GM13977 (cell line): ENCODE data around the gene SYT1.

Experiments used
- DNase-seq: peaks from one replicate; pipeline ENCODE4 v3.0.0; 2012; ENCODE audit warnings: low spot score
- in situ Hi-C: fragments of 300-500 bp; cut with MboI; formaldehyde crosslinking; loops from one replicate; pipeline ENCODE4 v1.12.0; 2022; ENCODE audit warnings: low sequenced_read_pairs, low pct_unique_long_range_greater_than_20kb, mixed read lengths, inconsistent platforms; ENCODE audit not compliant: unreplicated experiment
- TF ChIP-seq, protein P1 (sequence below): IDR thresholded peaks from 2 replicates; pipeline ENCODE4 v1.5.1; 2012; ENCODE audit warnings: mild to moderate bottlenecking, control low read depth; ENCODE audit not compliant: insufficient read depth; ENCODE audit errors: extremely low read depth, missing control alignments

The SYT1 gene

DNA sequence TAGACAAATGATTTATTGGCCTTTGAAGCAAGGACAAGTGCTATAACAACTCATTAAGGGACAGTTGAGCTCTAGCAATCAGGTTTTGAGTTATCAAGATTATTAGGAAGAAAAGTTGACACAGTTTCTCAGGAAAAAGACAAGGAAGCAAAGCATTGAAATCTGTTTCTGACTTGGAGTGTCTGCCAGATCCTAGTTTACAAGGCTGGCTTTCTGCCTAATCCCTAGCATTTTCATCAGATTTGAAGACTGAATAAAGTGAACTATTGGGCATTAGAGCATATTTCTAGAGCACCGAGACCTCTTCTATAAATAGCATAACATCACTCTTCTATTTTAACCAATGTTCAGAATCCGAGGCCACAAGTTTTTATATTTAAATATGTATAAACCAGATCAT is 7.0 kb downstream of the SYT1 start:
- no peak for DNase-seq
- TF ChIP-seq, protein P1, sequence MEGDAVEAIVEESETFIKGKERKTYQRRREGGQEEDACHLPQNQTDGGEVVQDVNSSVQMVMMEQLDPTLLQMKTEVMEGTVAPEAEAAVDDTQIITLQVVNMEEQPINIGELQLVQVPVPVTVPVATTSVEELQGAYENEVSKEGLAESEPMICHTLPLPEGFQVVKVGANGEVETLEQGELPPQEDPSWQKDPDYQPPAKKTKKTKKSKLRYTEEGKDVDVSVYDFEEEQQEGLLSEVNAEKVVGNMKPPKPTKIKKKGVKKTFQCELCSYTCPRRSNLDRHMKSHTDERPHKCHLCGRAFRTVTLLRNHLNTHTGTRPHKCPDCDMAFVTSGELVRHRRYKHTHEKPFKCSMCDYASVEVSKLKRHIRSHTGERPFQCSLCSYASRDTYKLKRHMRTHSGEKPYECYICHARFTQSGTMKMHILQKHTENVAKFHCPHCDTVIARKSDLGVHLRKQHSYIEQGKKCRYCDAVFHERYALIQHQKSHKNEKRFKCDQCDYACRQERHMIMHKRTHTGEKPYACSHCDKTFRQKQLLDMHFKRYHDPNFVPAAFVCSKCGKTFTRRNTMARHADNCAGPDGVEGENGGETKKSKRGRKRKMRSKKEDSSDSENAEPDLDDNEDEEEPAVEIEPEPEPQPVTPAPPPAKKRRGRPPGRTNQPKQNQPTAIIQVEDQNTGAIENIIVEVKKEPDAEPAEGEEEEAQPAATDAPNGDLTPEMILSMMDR = no peak
- in situ Hi-C loops = no loop called here

- in situ Hi-C loops = no loop called here
- DNase-seq = no peak
- TF ChIP-seq, protein P1 = no peak
Measured at GRCh38 chr12:78878459-78878858, 13.9 kb downstream of the SYT1 start.

DNA sequence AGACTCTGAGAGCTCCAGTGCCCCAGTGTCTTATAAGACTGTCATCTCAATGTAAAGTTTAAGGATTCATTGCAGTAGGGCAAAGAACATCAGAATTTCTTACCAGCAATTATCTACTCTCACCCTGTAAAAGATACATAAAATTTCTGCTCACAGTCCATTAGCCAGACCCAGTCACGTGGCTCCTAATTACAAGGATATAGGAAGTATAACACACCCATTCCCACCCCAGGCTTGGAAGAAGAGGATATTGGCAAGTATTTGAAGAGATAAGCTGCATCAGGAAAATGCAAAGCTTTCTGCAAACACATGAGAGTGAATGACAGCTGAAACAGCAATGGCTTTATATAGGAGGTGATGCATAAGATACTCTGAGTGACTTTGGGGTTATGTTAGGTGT is 14.3 kb downstream of the SYT1 start:
- DNase-seq = no peak
- in situ Hi-C loops = no loop called here
- TF ChIP-seq, protein P1 = no peak

DNA sequence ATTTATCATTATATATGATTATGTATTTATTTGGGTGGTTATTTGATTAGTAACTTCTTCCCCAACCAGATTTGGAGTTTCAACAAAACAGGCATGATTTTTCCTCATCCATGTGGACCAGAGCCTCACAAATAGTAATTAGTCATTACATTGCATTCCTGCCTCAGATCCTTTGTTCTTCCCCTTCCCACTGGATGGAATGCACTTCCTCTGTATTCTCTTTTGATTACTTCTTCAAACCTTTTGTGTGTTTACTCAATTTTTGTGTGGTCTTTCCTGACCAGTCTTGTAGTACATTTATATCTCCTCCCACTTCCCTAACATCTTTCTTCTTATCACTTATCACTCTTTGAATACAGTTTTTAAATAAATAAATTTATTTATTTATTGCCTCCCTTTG is 15.5 kb downstream of the SYT1 start:
- in situ Hi-C loops = no loop called here
- TF ChIP-seq, protein P1 = no peak
- no peak for DNase-seq

DNA sequence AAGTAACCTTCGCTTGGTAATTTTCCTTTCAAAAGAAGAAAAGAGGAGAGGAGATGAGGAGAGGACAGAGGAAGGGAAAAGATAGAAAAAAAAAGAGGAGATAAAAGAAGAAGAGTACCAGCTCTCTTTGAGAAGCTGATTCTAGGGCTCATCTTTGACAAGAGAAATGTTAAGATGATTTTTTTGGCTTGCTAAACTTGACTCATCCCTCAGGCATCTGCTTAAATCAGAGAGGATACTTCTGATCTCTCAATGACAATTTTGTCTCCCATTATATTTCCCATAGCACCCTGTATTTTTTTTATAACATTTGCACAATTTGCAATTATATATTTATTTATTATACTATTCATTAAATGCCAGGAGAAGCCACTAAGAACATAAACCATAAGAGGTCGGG is 17.1 kb downstream of the SYT1 start:
- TF ChIP-seq, protein P1 = no peak
- in situ Hi-C loops = no loop called here
- no peak for DNase-seq

DNA sequence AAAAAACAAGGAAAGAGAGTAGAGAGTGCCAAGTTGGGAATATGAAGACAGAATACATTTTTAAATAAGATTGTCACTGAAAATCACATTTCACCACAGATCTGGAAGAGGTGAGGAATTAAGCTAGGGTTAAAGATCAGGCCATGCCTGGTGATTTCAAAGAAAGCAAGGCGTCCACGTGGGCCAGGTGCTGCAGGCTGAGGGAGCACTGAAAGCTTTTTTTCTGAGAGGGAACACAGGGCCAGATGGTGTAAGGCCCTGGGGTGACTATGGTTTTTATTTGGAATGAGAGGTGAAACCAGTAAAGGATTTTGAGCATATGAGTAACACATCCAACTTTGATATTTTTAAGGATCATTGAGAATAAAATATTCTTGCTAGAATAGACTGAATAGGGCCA is 20.9 kb downstream of the SYT1 start:
- in situ Hi-C loops = no loop called here
- no peak for DNase-seq
- TF ChIP-seq, protein P1 = no peak
